Gastroesophageal sphincter (tissue), 3 donors: Measurements from ENCODE around the gene NHS.

ENCODE experiments used
- CTCF ChIP-seq, 4 experiments: fragments of 200-600 bp in 2 of 4; fragments of 450-650 bp in 2 of 4; sonication (generic) in 1 of 4; IDR thresholded peaks; one replicate each; pipeline ENCODE4 v1.5.1; 2017 to 2019; ENCODE audit warnings: antibody characterized with exemption in 4 of 4, mild to moderate bottlenecking in 2 of 4, moderate library complexity in 2 of 4
- EP300 ChIP-seq: sonication (generic); formaldehyde crosslinking; IDR thresholded peaks from one replicate; pipeline ENCODE4 v1.6.1; 2017; ENCODE audit warnings: antibody characterized with exemption, mild to moderate bottlenecking
- POLR2AphosphoS5 ChIP-seq: sonication (generic); formaldehyde crosslinking; IDR thresholded peaks from one replicate; pipeline ENCODE4 v1.6.1; 2017; ENCODE audit warnings: antibody characterized with exemption

GRCh38 chrX:17617806-17618205, 242.8 kb downstream of the NHS start:
- no peak for TF ChIP-seq CTCF (IDR thresholded peaks at IDR 0.05)
- no peak for TF ChIP-seq POLR2AphosphoS5
- TF ChIP-seq EP300: no peak
